H1 (cell line): Measurements from ENCODE around the gene PRICKLE3.

ENCODE experiments used
- ATF2 ChIP-seq: IDR thresholded peaks from 2 replicates; pipeline ENCODE4 v1.6.1; 2012; ENCODE audit warnings: low read length, inconsistent platforms
- EP300 ChIP-seq, 2 experiments: IDR thresholded peaks; 1 replicate in 1 of 2; 2 replicates in 1 of 2; pipeline ENCODE4 v1.6.1; 2011 to 2012; ENCODE audit warnings: low read depth in 2 of 2, low read length in 2 of 2, mild to moderate bottlenecking in 2 of 2, borderline replicate concordance in 1 of 2, inconsistent platforms in 1 of 2, moderate library complexity in 1 of 2
- HDAC6 ChIP-seq: IDR thresholded peaks from one replicate; pipeline ENCODE4 v1.7.1; 2012; ENCODE audit warnings: low read depth, mild to moderate bottlenecking, inconsistent platforms, low read length, moderate library complexity
- JUN ChIP-seq: IDR thresholded peaks from 2 replicates; pipeline ENCODE4 v1.6.1; 2011; ENCODE audit warnings: low read depth, mild to moderate bottlenecking, improper control_type of control experiment, low read length
- KDM5A ChIP-seq: fragments of 200-600 bp; IDR thresholded peaks from 2 replicates; pipeline ENCODE4 v1.7.1; 2012; ENCODE audit warnings: mild to moderate bottlenecking, low read length, inconsistent platforms, mixed read lengths
- MAX ChIP-seq: IDR thresholded peaks from 2 replicates; pipeline ENCODE4 v1.6.1; 2012; ENCODE audit warnings: inconsistent platforms
- POLR2A ChIP-seq, 2 experiments: IDR thresholded peaks; 1 replicate in 1 of 2; 2 replicates in 1 of 2; pipeline ENCODE4 v1.6.1; 2011; ENCODE audit warnings: low read depth in 2 of 2, low read length in 2 of 2, mild to moderate bottlenecking in 2 of 2; ENCODE audit errors: control extremely low read depth in 1 of 2
- RAD21 ChIP-seq, 2 experiments: IDR thresholded peaks in 1 of 2; conservative IDR thresholded peaks in 1 of 2; 2 replicates each; pipeline ENCODE4 v1.6.1; 2011; ENCODE audit warnings: low read depth in 2 of 2, low read length in 2 of 2, improper control_type of control experiment in 1 of 2, inconsistent platforms in 1 of 2, mild to moderate bottlenecking in 1 of 2, moderate library complexity in 1 of 2
- SP1 ChIP-seq: IDR thresholded peaks from 2 replicates; pipeline ENCODE4 v1.6.1; 2011; ENCODE audit warnings: low read depth, low read length
- USF2 ChIP-seq: IDR thresholded peaks from 2 replicates; pipeline ENCODE4 v1.6.1; 2011; ENCODE audit warnings: low read length, improper control_type of control experiment
- YY1 ChIP-seq: IDR thresholded peaks from 2 replicates; pipeline ENCODE4 v1.6.1; 2011; ENCODE audit warnings: low read depth, mild to moderate bottlenecking, low read length
- TF ChIP-seq, protein P1 (sequence below), 3 experiments: IDR thresholded peaks; 1 replicate in 2 of 3; 2 replicates in 1 of 3; pipeline versions ENCODE4 v1.5.1 to v1.6.1; 2011; ENCODE audit warnings: low read length in 3 of 3, mild to moderate bottlenecking in 3 of 3, inconsistent platforms in 2 of 3, low read depth in 1 of 3, moderate library complexity in 1 of 3; ENCODE audit not compliant: insufficient read depth in 1 of 3; ENCODE audit errors: control extremely low read depth in 1 of 3

GRCh38 chrX:49197543-49198087, 11.4 kb upstream of the PRICKLE3 start:
- TF ChIP-seq RAD21 (IDR thresholded peaks at IDR 0.05 in 1 of 2, conservative IDR thresholded peaks at IDR 0.05 in 1 of 2; ENCODE audit: low read depth in 2 of 2, low read length in 2 of 2) (no peak), KDM5A (no peak), ATF2 (no peak), YY1 (no peak), HDAC6 (no peak), JUN (no peak), SP1 (no peak), EP300 (IDR thresholded peaks at IDR 0.05; ENCODE audit: borderline replicate concordance in 1 of 2, low read depth in 2 of 2, low read length in 2 of 2) (no peak), USF2 (no peak), MAX (no peak), POLR2A (IDR thresholded peaks at IDR 0.05; ENCODE audit: control extremely low read depth in 1 of 2, low read depth in 2 of 2, low read length in 2 of 2) (no peak)
- TF ChIP-seq, protein P1, sequence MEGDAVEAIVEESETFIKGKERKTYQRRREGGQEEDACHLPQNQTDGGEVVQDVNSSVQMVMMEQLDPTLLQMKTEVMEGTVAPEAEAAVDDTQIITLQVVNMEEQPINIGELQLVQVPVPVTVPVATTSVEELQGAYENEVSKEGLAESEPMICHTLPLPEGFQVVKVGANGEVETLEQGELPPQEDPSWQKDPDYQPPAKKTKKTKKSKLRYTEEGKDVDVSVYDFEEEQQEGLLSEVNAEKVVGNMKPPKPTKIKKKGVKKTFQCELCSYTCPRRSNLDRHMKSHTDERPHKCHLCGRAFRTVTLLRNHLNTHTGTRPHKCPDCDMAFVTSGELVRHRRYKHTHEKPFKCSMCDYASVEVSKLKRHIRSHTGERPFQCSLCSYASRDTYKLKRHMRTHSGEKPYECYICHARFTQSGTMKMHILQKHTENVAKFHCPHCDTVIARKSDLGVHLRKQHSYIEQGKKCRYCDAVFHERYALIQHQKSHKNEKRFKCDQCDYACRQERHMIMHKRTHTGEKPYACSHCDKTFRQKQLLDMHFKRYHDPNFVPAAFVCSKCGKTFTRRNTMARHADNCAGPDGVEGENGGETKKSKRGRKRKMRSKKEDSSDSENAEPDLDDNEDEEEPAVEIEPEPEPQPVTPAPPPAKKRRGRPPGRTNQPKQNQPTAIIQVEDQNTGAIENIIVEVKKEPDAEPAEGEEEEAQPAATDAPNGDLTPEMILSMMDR (IDR thresholded peaks at IDR 0.05; ENCODE audit: control extremely low read depth in 1 of 3, insufficient read depth in 1 of 3, low read depth in 1 of 3, low read length in 3 of 3): no peak
